ENCODE results near the gene MACF1.
A peak's percentile ranks its signal among the peaks of the same experiment; 100 is the strongest.
"Not testable (repeated sequence)": the region's sequence is repeated elsewhere in the genome, so short reads cannot be mapped to it uniquely, and the experiment has no call there.

Gene MACF1

GRCh38 chr1:39177706-39178105 lies 26.8 kb upstream of the MACF1 start:
- DNase-seq (ENCODE audit: low spot score): no peak

- no peak for DNase-seq (ENCODE audit: low spot score)
Observed at GRCh38 chr1:39178541-39179431, 25.7 kb upstream of the MACF1 start.

- DNase-seq (ENCODE audit: low spot score): no peak
Observed at GRCh38 chr1:39181311-39181710, 23.2 kb upstream of the MACF1 start.

- DNase-seq (ENCODE audit: low spot score): no peak
Observed at GRCh38 chr1:39182804-39183203, 21.7 kb upstream of the MACF1 start.

GRCh38 chr1:39183503-39184353 lies 20.8 kb upstream of the MACF1 start:
- peak; percentile 93 for DNase-seq (ENCODE audit: low spot score)

- DNase-seq (ENCODE audit: low spot score): no peak
Observed at GRCh38 chr1:39184354-39184818, 20.1 kb upstream of the MACF1 start.

GRCh38 chr1:39187275-39188046 lies 17.0 kb upstream of the MACF1 start:
- DNase-seq (ENCODE audit: low spot score): no peak

GRCh38 chr1:39189592-39190041 lies 14.9 kb upstream of the MACF1 start:
- peak; percentile 26 for DNase-seq (ENCODE audit: low spot score)

GRCh38 chr1:39190096-39190495 lies 14.4 kb upstream of the MACF1 start:
- no peak for DNase-seq (ENCODE audit: low spot score)

- no peak for DNase-seq (ENCODE audit: low spot score)
Observed at GRCh38 chr1:39194398-39195051, 10.0 kb upstream of the MACF1 start.

GRCh38 chr1:39195166-39196111 lies 9.1 kb upstream of the MACF1 start:
- peak; percentile 78 for DNase-seq (ENCODE audit: low spot score)

- DNase-seq (ENCODE audit: low spot score): peak; percentile 88
Observed at GRCh38 chr1:39196244-39197215, 8.0 kb upstream of the MACF1 start.

- DNase-seq (ENCODE audit: low spot score): no peak
Observed at GRCh38 chr1:39199593-39199992, 4.9 kb upstream of the MACF1 start.

- peak; percentile 88 for DNase-seq (ENCODE audit: low spot score)
Observed at GRCh38 chr1:39205102-39205780, 746 bp downstream of the MACF1 start.

- DNase-seq (ENCODE audit: low spot score): peak; percentile 46
Observed at GRCh38 chr1:39205781-39206464, 1.4 kb downstream of the MACF1 start.

GRCh38 chr1:39208360-39208759 lies 3.9 kb downstream of the MACF1 start:
- not testable (repeated sequence) for DNase-seq (ENCODE audit: low spot score)

- DNase-seq (ENCODE audit: low spot score): no peak
Observed at GRCh38 chr1:39210649-39211048, 6.2 kb downstream of the MACF1 start.

GRCh38 chr1:39212499-39212898 lies 8.0 kb downstream of the MACF1 start:
- DNase-seq (ENCODE audit: low spot score): no peak
